HG03457 (cell line): Measurements from ENCODE around the gene CRYZL1.

Source experiments
- ATAC-seq: cut with Tn5 transposase; IDR thresholded peaks from one replicate; pipeline ENCODE4 v1.9.1; 2021; ENCODE audit warnings: moderate number of reproducible peaks; ENCODE audit not compliant: unreplicated experiment

The CRYZL1 gene

DNA sequence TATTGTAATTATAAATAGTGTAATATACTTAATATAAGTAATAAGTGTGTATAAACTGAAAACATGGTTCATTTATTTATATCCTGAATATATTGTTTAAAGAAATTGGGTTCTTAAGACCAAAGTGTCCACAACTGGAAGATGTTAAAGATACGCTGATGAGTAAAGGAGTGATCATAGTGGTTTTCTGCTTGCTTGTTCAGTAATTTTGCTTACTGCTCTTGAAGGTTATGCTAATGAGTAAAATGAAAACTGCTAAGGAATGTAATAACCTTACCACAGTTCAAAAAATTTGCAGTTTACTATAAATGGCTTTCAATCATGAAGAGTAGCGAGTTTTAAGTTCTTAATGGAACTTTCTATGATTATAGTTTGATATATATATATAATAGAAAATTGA, 75.0 kb downstream of the CRYZL1 start:
- no peak for ATAC-seq

DNA sequence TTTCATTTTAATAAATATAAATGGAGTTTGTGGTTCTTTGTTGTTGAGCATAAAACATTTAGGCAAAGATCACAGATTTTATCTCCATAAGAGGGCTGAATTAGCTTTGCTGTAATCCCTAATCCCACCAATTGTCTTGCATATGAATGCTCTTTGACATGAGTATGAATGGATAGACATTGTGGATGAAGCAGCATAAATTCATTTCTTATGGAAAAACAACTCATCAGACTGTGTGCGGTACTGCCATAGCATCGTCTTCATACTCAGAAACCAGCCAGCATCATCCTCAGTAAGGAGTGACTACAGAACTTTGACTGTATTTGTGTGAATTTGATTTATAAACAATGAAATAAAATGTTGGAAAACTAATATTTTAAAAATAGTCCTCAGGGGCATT, 79.2 kb downstream of the CRYZL1 start:
- ATAC-seq: no peak

DNA sequence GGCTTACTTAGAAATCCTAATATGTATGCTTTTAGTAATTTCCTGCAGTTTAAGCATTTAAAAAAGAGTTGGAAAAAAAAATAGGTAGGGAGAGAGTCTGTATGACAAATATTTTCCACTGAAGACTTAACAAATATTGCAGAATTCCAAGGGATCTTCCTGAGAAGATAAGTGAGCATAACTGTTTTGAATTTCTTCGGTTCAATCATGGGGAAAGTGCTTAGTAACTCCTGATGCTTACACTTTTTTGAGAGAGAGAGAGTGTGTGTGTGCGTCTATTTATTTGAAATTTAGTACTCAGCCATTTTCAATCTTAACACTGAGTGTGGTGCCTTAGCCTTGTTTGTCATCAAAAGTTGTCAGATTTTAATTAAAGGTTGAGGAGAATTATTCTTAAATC, 80.2 kb downstream of the CRYZL1 start:
- no peak for ATAC-seq

DNA sequence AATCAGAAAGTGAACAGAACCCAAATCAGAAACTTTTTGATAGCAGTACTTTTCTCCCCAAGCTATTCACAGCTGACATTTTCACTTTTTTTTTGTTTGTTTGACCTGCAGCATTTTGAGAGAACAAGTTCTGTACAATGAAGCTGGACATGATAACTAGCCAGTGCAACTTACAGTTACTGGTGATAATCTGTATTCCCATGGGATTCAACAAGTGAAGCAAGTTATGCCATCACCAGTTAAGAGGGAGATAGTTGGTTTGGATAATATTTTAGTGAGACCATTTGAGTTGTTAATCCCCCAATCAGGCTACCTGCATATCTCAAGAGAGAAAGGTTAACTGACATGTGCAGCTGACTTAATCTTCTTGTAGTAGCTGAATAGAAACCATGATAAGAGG, 80.6 kb downstream of the CRYZL1 start:
- ATAC-seq: no peak

DNA sequence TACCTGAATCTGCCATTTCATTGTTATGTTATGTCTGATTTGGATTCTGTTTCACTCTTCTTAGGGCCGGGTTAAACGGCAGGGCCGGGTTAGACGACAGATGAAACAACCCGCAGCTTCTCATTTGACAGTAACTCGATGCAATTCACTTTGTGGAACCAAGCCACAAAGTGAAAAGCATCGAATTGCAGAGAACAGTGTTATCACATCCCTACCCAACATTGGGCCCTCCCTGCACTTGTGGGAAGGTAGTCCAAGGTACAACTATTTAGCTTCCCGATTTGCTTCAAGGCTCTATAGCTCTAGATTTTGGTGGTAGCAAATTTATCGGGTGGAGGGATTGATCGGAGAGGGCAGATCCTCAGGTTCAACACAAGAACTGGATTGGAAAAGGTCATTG, 81.7 kb downstream of the CRYZL1 start:
- ATAC-seq: no peak

DNA sequence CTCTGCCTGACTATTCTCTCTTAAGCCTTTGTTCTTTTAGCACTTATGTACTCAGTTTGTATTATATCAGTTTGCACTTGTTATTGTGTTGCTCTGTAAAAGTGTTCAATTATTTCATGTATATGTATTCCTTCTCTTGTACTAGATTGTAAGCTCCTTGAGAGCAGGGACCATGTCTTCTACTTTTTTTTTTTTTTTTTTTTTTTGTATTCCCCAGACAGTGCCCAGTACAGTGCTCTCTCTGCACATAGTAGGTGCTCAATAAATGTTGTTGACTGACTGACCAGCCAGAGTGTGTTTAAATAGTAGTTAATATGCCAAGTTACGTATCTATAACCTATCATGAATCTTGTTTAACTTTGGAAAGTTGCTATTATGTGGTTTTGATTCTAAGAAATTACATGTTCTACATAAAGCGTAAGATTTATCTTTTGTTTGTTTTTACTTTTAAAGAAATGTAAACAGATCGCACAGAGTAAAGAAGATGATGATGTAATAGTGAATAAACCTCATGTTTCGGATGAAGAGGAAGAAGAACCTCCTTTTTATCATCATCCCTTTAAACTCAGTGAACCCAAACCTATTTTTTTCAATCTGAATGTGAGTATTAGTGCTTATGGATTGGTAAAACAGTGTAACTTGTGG, 82.6 kb downstream of the CRYZL1 start:
- no peak for ATAC-seq

DNA sequence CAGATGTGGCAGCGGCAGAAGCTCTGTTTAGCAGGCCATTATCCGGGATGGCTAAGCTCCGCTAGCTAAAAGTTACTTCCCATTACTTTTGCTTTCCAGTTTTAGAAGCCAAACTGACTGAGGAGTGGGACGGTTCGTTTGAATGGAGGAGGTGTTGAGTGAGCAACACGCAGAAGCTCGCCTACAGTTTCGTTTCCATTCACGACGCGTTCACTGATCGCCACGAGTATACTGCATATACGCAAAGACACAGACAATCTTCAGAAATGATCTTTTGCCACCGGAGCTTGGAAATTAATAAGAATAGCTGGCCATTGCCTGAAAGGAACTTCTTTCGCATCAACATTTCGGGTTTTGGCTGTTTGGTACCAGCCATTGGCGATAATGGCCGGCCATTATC, 84.1 kb downstream of the CRYZL1 start:
- no peak for ATAC-seq

DNA sequence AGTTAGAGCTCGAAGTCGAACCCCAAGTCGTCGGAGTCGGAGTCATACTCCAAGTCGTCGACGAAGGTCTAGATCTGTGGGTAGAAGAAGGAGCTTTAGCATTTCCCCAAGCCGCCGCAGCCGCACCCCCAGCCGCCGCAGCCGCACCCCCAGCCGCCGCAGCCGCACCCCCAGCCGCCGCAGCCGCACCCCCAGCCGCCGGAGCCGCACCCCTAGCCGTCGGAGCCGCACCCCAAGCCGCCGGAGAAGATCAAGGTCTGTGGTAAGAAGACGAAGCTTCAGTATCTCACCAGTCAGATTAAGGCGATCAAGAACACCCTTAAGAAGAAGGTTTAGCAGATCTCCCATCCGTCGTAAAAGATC, 86.6 kb downstream of the CRYZL1 start:
- ATAC-seq: no peak

DNA sequence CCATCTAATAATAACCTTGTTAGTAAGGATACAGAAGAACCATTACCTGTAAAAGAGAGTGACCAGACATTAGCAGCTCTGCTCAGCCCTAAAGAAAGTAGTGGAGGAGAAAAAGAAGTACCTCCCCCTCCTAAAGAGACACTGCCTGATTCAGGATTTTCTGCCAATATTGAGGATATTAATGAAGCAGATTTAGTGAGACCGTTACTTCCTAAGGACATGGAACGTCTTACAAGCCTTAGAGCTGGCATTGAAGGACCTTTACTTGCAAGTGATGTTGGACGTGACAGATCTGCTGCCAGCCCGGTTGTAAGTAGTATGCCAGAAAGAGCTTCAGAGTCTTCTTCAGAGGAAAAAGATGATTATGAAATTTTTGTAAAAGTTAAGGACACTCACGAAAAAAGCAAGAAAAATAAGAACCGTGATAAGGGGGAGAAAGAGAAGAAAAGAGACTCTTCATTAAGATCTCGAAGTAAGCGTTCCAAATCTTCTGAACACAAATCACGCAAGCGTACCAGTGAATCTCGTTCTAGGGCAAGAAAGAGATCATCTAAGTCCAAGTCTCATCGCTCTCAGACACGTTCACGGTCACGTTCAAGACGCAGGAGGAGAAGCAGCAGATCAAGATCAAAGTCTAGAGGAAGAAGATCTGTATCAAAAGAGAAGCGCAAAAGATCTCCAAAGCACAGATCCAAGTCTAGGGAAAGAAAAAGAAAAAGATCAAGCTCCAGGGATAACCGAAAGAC, 87.1 kb downstream of the CRYZL1 start:
- ATAC-seq: no peak

DNA sequence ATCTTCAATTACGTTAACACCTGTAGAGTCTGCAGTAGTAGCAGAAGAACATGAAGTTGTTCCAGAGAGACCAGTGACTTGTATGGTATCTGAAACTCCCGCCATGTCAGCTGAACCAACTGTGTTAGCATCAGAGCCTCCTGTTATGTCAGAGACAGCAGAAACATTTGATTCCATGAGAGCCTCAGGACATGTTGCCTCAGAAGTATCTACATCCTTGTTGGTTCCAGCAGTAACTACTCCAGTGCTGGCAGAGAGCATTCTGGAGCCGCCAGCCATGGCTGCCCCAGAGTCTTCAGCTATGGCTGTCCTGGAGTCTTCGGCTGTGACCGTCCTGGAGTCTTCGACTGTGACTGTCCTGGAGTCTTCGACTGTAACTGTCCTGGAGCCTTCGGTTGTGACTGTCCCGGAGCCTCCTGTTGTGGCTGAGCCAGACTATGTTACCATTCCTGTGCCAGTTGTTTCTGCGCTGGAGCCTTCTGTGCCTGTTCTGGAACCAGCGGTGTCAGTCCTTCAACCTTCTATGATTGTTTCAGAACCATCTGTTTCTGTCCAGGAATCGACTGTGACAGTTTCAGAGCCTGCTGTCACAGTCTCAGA, 88.4 kb downstream of the CRYZL1 start:
- ATAC-seq: no peak

DNA sequence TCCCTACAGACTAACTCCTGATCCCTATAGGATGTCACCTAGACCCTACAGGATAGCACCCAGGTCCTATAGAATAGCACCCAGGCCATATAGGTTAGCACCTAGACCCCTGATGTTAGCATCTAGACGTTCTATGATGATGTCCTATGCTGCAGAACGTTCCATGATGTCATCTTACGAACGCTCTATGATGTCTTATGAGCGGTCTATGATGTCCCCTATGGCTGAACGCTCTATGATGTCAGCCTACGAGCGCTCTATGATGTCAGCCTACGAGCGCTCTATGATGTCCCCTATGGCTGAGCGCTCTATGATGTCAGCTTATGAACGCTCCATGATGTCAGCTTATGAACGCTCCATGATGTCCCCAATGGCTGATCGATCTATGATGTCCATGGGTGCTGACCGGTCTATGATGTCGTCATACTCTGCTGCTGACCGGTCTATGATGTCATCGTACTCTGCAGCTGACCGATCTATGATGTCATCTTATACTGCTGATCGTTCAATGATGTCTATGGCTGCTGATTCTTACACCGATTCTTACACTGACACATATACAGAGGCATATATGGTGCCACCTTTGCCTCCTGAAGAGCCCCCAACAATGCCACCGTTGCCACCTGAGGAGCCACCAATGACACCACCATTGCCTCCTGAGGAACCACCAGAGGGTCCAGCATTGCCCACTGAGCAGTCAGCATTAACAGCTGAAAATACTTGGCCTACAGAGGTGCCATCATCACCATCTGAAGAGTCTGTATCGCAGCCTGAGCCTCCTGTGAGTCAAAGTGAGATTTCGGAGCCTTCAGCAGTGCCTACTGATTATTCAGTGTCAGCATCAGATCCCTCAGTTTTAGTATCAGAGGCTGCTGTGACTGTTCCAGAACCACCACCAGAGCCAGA, 89.2 kb downstream of the CRYZL1 start:
- ATAC-seq: no peak

DNA sequence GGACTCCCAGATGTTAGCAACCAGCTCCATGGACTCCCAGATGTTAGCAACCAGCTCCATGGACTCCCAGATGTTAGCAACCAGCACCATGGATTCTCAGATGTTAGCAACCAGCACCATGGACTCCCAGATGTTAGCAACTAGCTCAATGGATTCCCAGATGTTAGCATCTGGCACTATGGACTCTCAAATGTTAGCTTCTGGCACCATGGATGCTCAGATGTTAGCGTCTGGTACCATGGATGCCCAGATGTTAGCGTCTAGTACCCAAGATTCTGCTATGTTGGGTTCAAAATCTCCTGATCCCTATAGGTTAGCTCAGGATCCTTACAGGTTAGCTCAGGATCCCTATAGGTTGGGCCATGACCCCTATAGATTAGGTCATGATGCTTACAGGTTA, 89.9 kb downstream of the CRYZL1 start:
- ATAC-seq: no peak

DNA sequence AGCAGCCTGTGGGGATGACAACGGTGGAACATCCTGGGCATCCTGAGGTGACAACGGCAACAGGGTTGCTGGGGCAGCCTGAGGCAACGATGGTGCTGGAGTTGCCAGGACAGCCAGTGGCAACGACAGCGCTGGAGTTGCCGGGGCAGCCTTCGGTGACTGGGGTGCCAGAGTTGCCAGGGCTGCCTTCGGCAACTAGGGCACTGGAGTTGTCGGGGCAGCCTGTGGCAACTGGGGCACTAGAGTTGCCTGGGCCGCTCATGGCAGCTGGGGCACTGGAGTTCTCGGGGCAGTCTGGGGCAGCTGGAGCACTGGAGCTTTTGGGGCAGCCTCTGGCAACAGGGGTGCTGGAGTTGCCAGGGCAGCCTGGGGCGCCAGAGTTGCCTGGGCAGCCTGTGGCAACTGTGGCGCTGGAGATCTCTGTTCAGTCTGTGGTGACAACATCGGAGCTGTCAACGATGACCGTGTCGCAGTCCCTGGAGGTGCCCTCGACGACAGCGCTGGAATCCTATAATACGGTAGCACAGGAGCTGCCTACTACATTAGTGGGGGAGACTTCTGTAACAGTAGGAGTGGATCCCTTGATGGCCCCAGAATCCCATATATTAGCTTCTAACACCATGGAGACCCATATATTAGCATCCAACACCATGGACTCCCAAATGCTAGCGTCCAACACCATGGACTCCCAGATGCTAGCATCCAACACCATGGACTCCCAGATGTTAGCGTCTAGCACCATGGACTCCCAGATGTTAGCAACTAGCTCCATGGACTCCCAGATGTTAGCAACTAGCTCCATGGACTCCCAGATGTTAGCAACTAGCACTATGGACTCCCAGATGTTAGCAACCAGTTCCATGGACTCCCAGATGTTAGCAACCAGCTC, 90.5 kb downstream of the CRYZL1 start:
- no peak for ATAC-seq

DNA sequence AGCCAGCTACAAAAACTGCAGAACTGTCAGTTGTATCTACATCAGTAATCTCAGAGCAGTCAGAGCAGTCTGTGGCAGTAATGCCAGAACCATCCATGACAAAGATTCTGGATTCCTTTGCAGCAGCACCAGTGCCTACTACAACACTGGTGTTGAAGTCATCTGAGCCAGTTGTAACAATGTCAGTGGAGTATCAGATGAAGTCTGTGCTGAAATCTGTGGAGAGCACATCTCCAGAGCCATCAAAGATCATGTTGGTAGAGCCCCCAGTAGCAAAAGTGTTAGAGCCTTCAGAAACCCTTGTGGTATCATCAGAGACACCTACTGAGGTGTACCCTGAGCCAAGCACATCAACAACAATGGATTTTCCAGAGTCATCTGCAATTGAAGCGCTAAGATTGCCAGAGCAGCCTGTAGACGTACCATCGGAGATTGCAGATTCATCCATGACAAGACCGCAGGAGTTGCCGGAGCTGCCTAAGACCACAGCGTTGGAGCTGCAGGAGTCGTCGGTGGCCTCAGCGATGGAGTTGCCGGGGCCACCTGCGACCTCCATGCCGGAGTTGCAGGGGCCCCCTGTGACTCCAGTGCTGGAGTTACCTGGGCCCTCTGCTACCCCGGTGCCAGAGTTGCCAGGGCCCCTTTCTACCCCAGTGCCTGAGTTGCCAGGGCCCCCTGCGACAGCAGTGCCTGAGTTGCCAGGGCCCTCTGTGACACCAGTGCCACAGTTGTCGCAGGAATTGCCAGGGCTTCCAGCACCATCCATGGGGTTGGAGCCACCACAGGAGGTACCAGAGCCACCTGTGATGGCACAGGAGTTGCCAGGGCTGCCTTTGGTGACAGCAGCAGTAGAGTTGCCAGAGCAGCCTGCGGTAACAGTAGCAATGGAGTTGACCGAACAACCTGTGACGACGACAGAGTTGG, 91.4 kb downstream of the CRYZL1 start:
- ATAC-seq: no peak

DNA sequence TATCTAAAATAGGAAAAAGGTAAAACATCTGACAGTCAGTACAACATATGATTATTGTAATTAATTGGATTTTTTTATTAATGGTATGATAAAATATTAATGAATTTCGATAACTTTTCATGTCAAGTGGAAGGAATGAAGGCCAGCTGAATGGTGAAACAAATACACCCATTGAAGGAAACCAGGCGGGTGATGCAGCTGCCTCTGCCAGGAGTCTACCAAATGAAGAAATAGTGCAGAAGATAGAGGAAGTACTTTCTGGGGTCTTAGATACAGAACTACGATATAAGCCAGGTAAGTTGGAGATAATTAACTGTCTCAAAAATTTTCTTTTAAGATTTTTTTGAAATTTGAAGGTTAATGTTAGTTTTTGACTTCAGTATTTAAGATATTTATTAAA, 95.5 kb downstream of the CRYZL1 start:
- ATAC-seq: no peak

DNA sequence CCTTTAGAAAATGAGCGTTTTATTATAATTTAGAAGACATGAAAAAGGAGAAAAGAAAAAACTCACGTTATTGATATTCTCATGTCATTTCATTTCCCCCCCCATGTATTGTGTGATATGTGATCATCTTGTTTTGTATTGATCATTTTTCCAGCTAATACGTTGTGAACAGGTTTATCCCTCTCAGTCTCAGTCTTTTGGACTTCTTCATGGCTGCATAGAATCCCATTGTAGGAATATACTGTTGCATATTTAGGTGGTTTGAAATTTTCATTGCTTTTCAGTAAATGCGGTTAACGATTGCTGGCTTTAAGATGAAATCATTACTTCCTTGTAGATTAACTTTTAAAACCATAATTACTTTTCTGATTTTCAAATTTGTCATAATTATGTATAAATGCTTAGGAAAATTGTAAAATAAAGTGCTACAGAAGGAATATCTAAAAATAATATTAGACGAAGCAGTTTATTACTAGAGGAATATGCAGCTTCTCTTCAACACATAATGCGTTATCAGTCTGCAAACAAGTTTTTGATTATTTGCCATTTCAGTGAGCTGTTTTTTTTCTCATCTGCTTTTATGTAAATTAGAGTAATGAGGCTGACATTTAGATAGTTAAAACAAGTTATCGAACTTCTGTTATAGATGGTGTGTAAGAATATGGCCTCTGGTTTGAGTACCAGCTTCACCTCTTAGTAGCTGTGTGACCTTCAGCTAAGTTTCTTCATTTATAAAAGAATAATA, 96.9 kb downstream of the CRYZL1 start:
- ATAC-seq: no peak

DNA sequence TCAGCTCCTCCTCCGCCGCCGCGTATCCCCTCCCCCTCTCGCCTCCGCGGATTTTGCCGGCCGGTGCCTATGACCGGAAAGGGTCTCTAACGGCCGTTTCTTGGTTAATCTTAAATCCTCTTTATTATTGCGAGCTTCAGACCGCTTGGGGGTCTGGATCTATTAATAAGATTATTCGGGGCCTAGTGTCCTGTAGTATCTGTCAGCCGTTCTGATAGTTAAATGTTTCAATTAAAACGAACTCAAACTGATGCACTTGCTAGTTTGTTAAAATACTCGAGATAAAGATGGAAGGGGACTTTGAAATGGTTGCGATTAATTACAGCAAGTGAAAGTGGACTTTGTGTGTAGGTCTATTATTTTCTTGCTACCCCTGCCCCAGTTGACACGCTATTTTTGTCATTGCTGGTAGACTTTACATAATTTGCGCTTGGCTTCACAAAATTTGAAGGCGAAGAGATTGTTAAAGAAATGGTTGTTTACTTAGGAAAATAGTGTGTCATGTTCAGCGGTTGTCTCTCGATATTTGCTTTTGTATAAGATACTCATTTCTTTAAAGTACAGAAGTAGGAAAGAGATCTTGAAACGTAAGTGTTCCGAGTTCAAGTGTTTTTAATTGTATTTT, 97.9 kb downstream of the CRYZL1 start:
- peak; percentile 10 for ATAC-seq
